Thymus (tissue), 11 donors: ENCODE data around the gene CDH13. TPM values are rescaled to one million over a fixed set of nuclear protein-coding genes. Genes with fewer than 3 reads are reported as not detected.

Experiments used
- DNase-seq, 9 donors: peaks; one replicate each; pipeline ENCODE4 v3.0.0-alpha.2; 2013; ENCODE audit warnings: low spot score in 9 of 9, low read depth in 6 of 9, missing footprints in 1 of 9
- H3K27ac ChIP-seq, 2 donors: one replicate each; pipeline ENCODE4 v1.5.1; 2013; ENCODE audit warnings: control low read depth in 1 of 2, low read depth in 1 of 2, low read length in 1 of 2, mild to moderate bottlenecking in 1 of 2, moderate library complexity in 1 of 2
- H3K27me3 ChIP-seq, 2 donors: one replicate each; pipeline ENCODE4 v1.5.1; 2013; ENCODE audit warnings: low read length in 1 of 2; ENCODE audit not compliant: control insufficient read depth in 2 of 2, insufficient read depth in 1 of 2
- H3K36me3 ChIP-seq, 2 donors: one replicate each; pipeline ENCODE4 v1.5.1; 2013; ENCODE audit warnings: low read length in 1 of 2, mild to moderate bottlenecking in 1 of 2, moderate library complexity in 1 of 2; ENCODE audit not compliant: control insufficient read depth in 2 of 2, insufficient read depth in 2 of 2
- H3K4me1 ChIP-seq, 2 donors: one replicate each; pipeline ENCODE4 v1.5.1; 2013; ENCODE audit warnings: low read length in 2 of 2; ENCODE audit not compliant: control insufficient read depth in 2 of 2, insufficient read depth in 2 of 2
- H3K4me3 ChIP-seq, 2 donors: one replicate each; pipeline ENCODE4 v1.5.1; 2013; ENCODE audit warnings: low read length in 2 of 2, control low read depth in 1 of 2, mild to moderate bottlenecking in 1 of 2
- H3K9me3 ChIP-seq, 2 donors: one replicate each; pipeline ENCODE4 v1.5.1; 2013; ENCODE audit warnings: low read length in 1 of 2, mild to moderate bottlenecking in 1 of 2; ENCODE audit not compliant: control insufficient read depth in 2 of 2, insufficient read depth in 1 of 2
- WGBS: extraction: QIAGEN DNeasy Blood & Tissue Kit; methylation state at CpG from one replicate; pipeline ENCODE4 v1.1.7; 2013; 5-methylcytosine and 5-hydroxymethylcytosine counted together
- polyA plus RNA-seq: library from polyadenylated mRNA; stranded (reverse); fragments of 200-250 nt; gene quantifications from one replicate; pipeline ENCODE4 v1.2.3, GENCODE V29; 2013
- total RNA-seq: library from RNA; stranded (reverse); fragments of 120-200 nt; gene quantifications from one replicate; pipeline ENCODE4 v1.2.4, GENCODE V29; 2013
- donor health status: healthy.

CDH13 gene
- total and polyA plus RNA-seq, 2 donors, result 1.5 to 3.7 TPM

DNA sequence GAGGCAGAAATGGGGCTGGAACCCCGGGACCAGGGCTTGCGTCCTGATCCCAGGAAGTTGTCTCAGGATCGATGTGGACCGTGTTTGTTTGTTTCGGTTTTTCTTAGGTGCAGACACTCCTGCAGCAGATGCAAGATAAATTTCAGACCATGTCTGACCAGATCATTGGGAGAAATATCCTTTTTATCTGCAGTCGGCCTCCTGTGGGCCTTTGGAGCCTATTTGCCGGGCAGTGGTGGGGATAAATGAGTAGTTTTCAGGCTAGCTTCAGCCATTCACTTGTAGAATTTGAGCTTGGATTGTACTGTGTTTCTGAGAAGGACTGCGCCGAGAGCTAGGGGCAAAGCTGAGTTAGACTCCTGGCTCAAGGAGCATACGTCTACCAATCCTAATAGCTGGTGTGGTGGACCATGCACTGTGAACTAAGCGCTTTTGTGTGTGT is 1181.8 kb downstream of the CDH13 start:
- Histone ChIP-seq H3K9me3 (no peaks in the 10 kb centered on the region), H3K4me3 (peak overlapping the region; percentile 71 to 90), H3K4me1 (peaks cover 11 to 13% of the 10 kb centered on the region in 2 donors), H3K36me3 (peaks cover 0 to 17% of the 10 kb centered on the region in 2 donors), H3K27ac (no peak overlapping the region), H3K27me3 (no peaks in the 10 kb centered on the region)
- 32% methylated on average over 11 of the region's 11 CpGs for WGBS
- DNase-seq, result no peak

DNA sequence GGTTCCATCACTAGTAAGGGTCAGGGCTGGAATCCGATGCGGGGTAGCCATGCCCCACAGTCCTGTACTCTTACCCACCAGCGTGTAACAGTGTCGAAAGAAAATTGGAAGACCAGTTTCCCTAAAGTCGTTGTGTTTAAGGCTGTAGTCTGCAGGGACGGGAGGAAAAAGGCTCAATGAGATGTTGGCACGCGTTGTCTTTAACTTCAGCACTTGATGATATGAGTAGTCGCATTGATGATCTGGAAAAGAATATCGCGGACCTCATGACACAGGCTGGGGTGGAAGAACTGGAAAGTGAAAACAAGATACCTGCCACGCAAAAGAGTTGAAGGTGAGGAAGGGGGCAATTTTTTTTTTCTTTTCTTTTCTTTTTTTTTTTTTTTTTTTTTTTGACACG is 1182.3 kb downstream of the CDH13 start:
- peak overlapping the region; percentile 71 to 90 for H3K4me3 ChIP-seq
- H3K36me3 ChIP-seq, result peaks cover 0 to 17% of the 10 kb centered on the region in 2 donors
- DNase-seq, result no peak
- no peak overlapping the region for H3K27ac ChIP-seq
- H3K9me3 ChIP-seq, result no peaks in the 10 kb centered on the region
- no peaks in the 10 kb centered on the region for H3K27me3 ChIP-seq
- H3K4me1 ChIP-seq, result peaks cover 11 to 13% of the 10 kb centered on the region in 2 donors
- WGBS, result 89% methylated on average over 13 of the region's 13 CpGs

GRCh38 chr16:83810901-83811300 is 1184.1 kb downstream of the CDH13 start:
- H3K27me3 ChIP-seq, result no peaks in the 10 kb centered on the region
- no peak overlapping the region for H3K27ac ChIP-seq
- peaks cover 11 to 13% of the 10 kb centered on the region in 2 donors for H3K4me1 ChIP-seq
- H3K4me3 ChIP-seq, result no peak overlapping the region
- 96% methylated on average over 1 of the region's 1 CpG for WGBS
- H3K36me3 ChIP-seq, result peaks cover 0 to 17% of the 10 kb centered on the region in 2 donors
- DNase-seq, result no peak
- no peaks in the 10 kb centered on the region for H3K9me3 ChIP-seq

DNA sequence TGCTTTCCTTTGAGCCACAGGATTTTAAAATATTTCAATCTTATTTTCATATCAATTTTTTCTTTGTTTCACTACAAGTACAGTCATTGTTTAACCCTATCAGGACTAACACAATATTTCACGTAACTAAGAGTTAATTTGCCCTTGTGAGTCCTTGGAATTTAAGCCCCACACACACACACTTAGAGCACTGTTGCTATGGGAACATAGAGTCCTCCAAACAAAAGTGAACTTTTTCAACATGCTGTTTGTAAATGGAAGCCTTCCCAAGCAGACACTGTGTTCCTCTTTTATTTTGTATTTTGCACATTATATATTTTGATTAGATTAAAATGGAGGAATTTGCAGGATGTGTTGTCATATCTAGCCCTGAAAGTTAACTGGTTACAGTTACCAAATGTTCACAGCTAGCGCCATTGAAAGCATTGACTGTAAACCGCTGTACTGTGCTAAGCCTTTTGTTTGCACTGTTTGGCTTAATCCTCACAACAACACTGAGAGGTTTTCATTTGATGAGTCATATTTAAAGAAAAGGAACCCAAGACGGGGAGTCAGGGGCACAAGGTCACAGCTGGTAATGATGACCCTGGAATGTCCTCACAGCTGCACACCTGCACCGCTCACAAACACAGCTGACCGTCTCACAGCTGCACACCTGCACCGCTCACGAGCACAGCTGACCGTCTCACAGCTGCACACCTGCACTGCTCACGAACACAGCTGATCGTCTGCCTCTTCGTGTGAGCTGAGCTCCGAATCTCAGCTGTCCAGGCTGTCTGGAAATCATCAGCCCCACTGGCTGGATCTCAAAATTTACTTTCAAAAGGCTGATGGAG is 1187.3 kb downstream of the CDH13 start:
- H3K4me1 ChIP-seq, result peaks cover 1 to 2% of the 10 kb centered on the region in 2 donors
- 87% methylated on average over 13 of the region's 13 CpGs for WGBS
- no peak for DNase-seq

DNA sequence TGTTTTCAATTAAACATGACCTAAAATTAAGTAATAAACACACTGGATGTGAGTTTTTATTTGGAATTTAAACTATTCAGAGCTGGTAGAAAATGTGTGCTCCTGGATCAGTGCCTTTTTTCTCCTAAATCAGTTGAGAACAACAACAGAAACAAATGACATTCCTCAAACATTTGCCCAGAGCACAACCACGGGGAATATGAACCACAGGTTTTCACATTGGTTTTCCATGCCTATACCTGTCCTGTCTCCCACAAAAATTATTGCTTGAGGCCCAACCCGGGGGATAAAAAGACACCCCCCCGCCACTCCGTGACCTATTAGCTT is 1187.9 kb downstream of the CDH13 start:
- Histone ChIP-seq H3K27me3 (no peaks in the 10 kb centered on the region), H3K4me1 (no peaks in the 10 kb centered on the region), H3K4me3 (no peak overlapping the region), H3K9me3 (no peaks in the 10 kb centered on the region), H3K36me3 (peaks cover 0 to 17% of the 10 kb centered on the region in 2 donors), H3K27ac (no peak overlapping the region)
- DNase-seq, result no peak
- 87% methylated on average over 4 of the region's 4 CpGs for WGBS

More for the DNA sequence above, 1187.3 kb downstream of the CDH13 start:
- no peak overlapping the region for H3K4me3 ChIP-seq
- no peaks in the 10 kb centered on the region for H3K9me3 ChIP-seq
- H3K36me3 ChIP-seq, result peaks cover 0 to 17% of the 10 kb centered on the region in 2 donors
- H3K27me3 ChIP-seq, result no peaks in the 10 kb centered on the region
- H3K27ac ChIP-seq, result no peak overlapping the region

GRCh38 chr16:83817022-83817421 is 1190.3 kb downstream of the CDH13 start:
- no peak for DNase-seq
- WGBS, result 97% methylated on average over 12 of the region's 12 CpGs

DNA sequence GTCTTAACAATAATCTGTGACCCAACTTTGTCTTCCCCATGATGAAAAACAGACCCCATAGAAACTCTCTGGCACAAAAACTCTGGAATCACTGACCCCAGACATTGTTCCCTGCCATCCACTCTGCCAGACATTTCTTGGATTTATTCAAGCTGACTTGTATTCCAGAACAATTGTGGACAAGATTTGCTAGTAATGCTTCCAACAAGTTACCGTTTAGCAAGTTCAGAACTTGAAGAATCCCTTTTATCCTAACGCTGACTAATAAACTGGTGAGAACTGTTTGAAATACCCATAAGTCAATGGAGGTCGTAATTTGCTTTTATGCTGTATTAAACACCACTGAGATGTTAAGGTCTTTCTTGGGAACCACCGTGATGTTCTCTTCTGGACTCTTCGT is 1191.5 kb downstream of the CDH13 start:
- Histone ChIP-seq H3K4me3 (no peak overlapping the region), H3K27me3 (no peaks in the 10 kb centered on the region), H3K36me3 (no peaks in the 10 kb centered on the region), H3K27ac (no peak overlapping the region), H3K4me1 (no peaks in the 10 kb centered on the region), H3K9me3 (no peaks in the 10 kb centered on the region)
- 97% methylated on average over 5 of the region's 5 CpGs for WGBS
- DNase-seq, result no peak

More at GRCh38 chr16:83817022-83817421, 1190.3 kb downstream of the CDH13 start:
- H3K27me3 ChIP-seq, result no peaks in the 10 kb centered on the region
- H3K4me3 ChIP-seq, result no peak overlapping the region
- peaks cover 0 to 5% of the 10 kb centered on the region in 2 donors for H3K36me3 ChIP-seq
- H3K9me3 ChIP-seq, result no peaks in the 10 kb centered on the region
- no peaks in the 10 kb centered on the region for H3K4me1 ChIP-seq
- H3K27ac ChIP-seq, result no peak overlapping the region

DNA sequence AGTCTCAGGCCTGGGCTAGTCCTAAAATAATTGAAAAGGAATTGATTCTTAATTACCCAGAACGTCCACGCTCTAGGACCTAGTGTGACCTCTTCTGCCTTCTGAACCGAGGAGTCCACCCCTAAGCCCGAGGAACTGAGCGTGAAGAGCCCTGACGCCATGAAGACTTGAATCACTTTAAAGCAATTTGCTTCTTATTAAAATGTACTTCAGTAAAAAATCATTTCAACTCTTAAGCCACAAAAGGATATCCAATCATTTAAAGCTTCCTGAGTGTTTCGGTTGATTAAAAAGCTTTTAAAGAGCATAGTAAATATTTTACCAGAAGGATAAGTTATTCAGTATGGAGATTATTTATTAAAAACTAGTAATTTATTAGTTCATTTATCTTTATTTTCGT is 1192.6 kb downstream of the CDH13 start:
- H3K27ac ChIP-seq, result no peak overlapping the region
- H3K4me1 ChIP-seq, result no peaks in the 10 kb centered on the region
- H3K27me3 ChIP-seq, result no peaks in the 10 kb centered on the region
- no peak overlapping the region for H3K4me3 ChIP-seq
- no peaks in the 10 kb centered on the region for H3K9me3 ChIP-seq
- no peaks in the 10 kb centered on the region for H3K36me3 ChIP-seq
- 83% methylated on average over 8 of the region's 8 CpGs for WGBS
- DNase-seq, result no peak

- Histone ChIP-seq H3K36me3 (no peaks in the 10 kb centered on the region), H3K4me3 (no peak overlapping the region), H3K27me3 (no peaks in the 10 kb centered on the region), H3K4me1 (no peaks in the 10 kb centered on the region), H3K27ac (no peak overlapping the region), H3K9me3 (no peaks in the 10 kb centered on the region)
- DNase-seq, result peak; percentile 37 to 74 (median 52)
- 54% methylated on average over 21 of the region's 21 CpGs for WGBS
Observed at GRCh38 chr16:83826146-83826913, 1199.6 kb downstream of the CDH13 start.
